Mammary epithelial cell (primary cell): ENCODE data around the gene TPP1.

Experiments used
- CTCF ChIP-seq, 2 donors: IDR thresholded peaks in 1 of 2; conservative IDR thresholded peaks in 1 of 2; 2 replicates each; pipeline ENCODE4 v1.5.1; 2011 to 2012; ENCODE audit warnings: inconsistent platforms in 2 of 2, low read length in 2 of 2, mild to moderate bottlenecking in 2 of 2, control low read depth in 1 of 2, low read depth in 1 of 2; ENCODE audit not compliant: insufficient read depth in 1 of 2; ENCODE audit errors: extremely low read depth in 1 of 2
- EZH2 ChIP-seq: IDR thresholded peaks from 2 replicates; pipeline ENCODE4 v1.6.1; 2012; ENCODE audit warnings: low read length, inconsistent platforms, borderline replicate concordance

DNA sequence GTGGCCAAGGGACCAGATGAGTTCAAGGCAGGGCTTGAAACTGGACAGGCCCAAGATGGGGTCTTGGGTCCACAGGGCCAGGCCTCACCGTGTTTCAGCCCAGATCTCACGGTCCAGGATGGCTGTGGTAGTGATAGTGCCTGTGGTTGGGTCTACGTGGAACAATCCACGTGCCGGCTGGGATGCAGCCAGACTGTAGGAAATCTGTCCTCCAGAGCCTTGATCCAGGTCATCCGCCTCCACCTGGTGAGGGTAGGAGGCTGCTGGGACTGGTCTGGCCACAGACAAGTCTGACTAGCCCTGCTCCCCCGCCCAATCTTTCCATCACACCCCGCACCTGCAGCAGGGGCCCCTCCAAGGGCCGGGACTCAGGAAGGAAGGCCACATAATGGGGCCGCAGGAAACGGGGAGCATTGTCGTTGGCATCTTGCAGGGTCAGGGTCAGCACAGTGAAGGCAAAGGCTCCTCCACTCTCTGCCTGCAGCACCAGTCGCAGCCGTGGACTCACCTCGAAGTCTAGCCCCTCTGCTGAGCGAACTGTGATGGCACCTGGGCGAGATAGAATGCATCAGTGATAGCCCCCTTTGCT is 6.7 kb upstream of the TPP1 start:
- TF ChIP-seq CTCF (conservative IDR thresholded peaks at IDR 0.05 in 1 of 2, IDR thresholded peaks at IDR 0.05 in 1 of 2; ENCODE audit: extremely low read depth in 1 of 2, insufficient read depth in 1 of 2, low read depth in 1 of 2, low read length in 2 of 2): no peak
- TF ChIP-seq EZH2: no peak
